Stimulated activated memory B cell treated with anti-CD40 and anti-IgM and Interleukin-4, amounts not matched to agents 10 μg/mL and 1 μg/mL and 100 μg/mL, for 72 hours (primary cell): ENCODE data around the gene WDR70.

Experiments
- ATAC-seq: fragments of 150-1000 bp; cut with Tn5 transposase; 2 replicates; pipeline ENCODE4 v1.10.0; 2021
- H3K27ac Mint-ChIP-seq: one replicate; pipeline ENCODE4 v1.8.0; 2022; ENCODE audit warnings: mild to moderate bottlenecking, mixed read lengths
- H3K27me3 Mint-ChIP-seq: one replicate; pipeline ENCODE4 v1.8.0; 2022; ENCODE audit warnings: mixed read lengths
- H3K36me3 Mint-ChIP-seq: one replicate; pipeline ENCODE4 v1.8.0; 2022; ENCODE audit warnings: mixed read lengths
- H3K4me1 Mint-ChIP-seq: one replicate; pipeline ENCODE4 v1.8.0; 2022; ENCODE audit warnings: mixed read lengths
- H3K4me3 Mint-ChIP-seq: one replicate; pipeline ENCODE4 v1.8.0; 2022; ENCODE audit warnings: mild to moderate bottlenecking, moderate library complexity, mixed read lengths
- H3K9me3 Mint-ChIP-seq: one replicate; pipeline ENCODE4 v1.8.0; 2022; ENCODE audit warnings: mixed read lengths

Gene WDR70

DNA sequence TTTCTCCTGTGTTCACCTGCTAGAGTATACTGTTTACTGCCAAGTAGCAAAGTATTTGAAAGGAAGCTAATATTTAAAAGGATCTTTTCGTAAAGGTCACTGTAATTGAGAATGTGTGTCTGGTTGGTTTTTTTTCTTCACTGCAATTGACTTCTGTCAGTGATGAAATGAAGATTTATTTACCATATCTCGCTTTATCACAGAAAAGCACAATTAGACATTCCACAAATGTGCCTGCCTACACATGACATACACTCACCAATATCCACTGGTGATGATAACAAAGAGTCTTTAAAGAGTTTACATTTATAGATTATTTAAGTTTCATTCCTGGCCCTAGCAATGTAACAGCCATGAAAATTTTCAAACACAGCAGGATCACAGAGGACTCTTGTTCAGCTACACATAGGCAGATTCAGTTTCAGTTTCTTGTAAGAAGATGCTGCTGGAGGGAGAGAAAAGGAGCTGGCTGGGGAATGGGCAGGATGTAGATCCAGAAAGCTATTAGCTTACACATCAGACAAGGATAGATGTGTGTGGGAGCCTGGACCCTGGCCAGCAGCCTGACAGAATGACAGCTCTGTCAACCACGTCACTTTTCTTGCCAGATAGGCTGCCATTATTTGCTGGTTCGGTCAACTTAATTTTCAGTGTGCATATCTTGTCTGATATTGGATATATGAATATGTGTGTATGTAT, 356.7 kb downstream of the WDR70 start:
- Mint-ChIP-seq H3K4me1 (no peaks in the 10 kb centered on the region), H3K4me3 (no peak overlapping the region), H3K27ac (no peak overlapping the region), H3K9me3 (no peaks in the 10 kb centered on the region), H3K27me3 (no peaks in the 10 kb centered on the region), H3K36me3 (peaks cover 39% of the 10 kb centered on the region)
- ATAC-seq: no peak

DNA sequence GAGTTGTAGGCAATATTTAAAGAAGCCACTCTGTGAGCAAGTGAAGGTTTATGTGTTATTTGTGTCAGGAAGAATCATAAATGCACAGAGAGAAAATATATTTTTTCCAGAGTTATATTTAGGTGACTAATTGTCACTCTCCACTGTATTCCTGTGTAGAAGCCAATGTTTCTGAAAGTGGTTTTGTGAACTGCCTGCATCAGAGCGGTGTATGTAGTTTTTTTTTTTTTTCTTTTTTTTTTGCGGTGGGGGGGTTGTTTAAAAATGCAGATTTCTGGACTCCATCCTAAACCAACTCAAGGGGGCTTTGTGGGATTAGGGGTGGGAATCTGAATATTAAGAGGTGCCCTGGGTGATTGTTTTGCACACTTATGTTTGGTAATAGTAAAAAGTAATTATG, 357.3 kb downstream of the WDR70 start:
- Mint-ChIP-seq H3K4me1 (no peaks in the 10 kb centered on the region), H3K9me3 (no peaks in the 10 kb centered on the region), H3K27ac (no peak overlapping the region), H3K27me3 (no peaks in the 10 kb centered on the region), H3K4me3 (no peak overlapping the region), H3K36me3 (peaks cover 37% of the 10 kb centered on the region)
- ATAC-seq: no peak

DNA sequence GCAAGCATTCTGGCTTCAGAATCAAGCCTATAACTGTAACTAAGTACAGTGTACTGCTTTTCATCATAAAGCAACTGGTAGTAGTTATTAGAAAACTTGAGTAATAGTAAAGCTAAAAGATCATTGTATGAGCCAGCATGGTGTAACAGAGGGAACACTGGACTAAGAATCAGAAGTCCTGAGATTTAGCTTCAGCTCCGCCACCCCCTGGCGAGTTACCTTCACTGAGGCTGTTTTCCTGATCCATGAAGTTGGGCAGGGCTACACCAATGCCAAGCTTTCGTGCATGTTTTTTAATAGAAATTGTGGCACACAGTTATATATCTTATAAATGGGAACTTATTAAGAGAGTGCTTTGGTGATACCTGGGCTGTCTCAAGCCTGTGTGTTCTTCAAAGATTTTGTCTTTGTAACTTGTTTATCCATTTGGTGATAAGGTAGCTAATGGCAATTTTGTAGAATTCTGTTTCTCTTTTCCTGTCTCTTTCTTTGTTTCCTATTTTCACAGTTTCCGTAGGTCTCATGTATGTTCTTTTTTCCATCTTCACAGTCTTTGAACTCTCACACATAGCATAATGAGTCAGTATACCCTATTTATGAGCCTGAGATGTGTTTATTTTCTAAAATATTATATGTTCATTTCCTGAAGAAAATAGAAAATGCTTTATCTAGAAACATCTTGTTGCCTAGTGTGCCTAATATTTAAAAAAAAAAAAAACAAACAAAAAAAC, 358.4 kb downstream of the WDR70 start:
- Mint-ChIP-seq H3K27me3 (no peaks in the 10 kb centered on the region), H3K4me3 (no peak overlapping the region), H3K9me3 (peaks cover 3% of the 10 kb centered on the region), H3K27ac (no peak overlapping the region), H3K4me1 (no peaks in the 10 kb centered on the region), H3K36me3 (peaks cover 48% of the 10 kb centered on the region)
- no peak for ATAC-seq

DNA sequence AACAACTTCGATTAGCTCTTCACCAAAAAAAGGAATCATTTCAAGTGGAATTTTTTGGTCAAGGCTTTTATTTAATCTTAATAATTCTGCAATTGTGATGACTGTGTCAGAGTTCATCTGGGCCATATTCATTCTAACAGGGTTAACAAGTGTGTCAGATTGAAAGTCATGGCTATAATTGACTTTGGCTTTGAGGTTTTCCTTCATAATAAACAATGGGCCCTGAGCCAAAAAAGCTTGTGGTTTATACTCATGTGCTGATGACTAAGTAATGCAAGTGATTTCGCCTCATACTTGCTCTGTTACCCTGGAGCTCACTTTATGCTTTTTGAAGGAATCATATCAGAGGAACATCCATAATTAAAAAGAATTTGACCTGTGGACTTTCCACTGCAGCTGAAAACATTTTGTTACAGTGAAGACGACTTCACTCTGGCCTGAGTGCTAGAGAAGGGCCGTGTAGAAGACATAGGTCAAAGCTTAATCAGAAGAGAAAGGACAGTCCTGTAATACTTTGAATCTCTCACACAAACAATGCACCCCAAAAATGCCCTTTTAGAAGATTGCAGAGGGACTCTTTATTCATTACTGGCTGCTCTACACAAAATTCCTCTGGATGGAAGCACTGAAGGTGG, 359.1 kb downstream of the WDR70 start:
- H3K27me3 Mint-ChIP-seq: no peaks in the 10 kb centered on the region
- no peak overlapping the region for H3K27ac Mint-ChIP-seq
- H3K36me3 Mint-ChIP-seq: peaks cover 53% of the 10 kb centered on the region
- no peak for ATAC-seq
- H3K9me3 Mint-ChIP-seq: peaks cover 3% of the 10 kb centered on the region
- H3K4me3 Mint-ChIP-seq: no peak overlapping the region
- H3K4me1 Mint-ChIP-seq: no peaks in the 10 kb centered on the region

DNA sequence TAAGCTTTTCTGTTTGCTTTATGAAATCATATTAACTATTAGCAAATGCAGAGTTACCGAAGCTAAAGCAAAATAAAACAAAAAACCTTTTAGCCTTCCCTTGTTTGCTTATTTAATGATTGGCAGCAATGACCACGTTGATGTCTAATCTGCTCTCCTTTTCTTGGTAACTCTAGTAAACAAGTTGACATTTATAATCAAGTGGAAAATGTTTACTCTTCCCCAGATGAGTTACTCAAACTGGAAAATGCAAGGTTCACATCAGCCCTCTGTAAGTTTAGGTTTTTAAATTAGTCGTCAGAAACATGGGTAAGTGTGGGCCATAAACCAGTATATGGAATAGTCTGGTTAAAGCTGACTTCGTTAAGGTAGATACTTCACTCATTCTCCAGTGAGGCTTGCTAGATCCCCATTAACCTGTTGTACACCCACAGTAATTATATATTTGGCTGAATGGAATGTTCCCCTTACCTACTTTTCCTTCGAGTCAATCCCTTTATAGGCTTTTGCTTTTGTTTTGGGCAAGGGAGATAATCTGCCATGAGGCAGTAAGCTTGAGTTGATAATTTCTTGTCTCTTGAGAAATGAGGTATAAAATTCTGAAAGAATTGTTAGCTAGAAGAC, 359.9 kb downstream of the WDR70 start:
- Mint-ChIP-seq H3K27ac (no peak overlapping the region), H3K36me3 (peaks cover 61% of the 10 kb centered on the region), H3K4me1 (no peaks in the 10 kb centered on the region), H3K4me3 (no peak overlapping the region), H3K9me3 (peaks cover 3% of the 10 kb centered on the region), H3K27me3 (no peaks in the 10 kb centered on the region)
- no peak for ATAC-seq

DNA sequence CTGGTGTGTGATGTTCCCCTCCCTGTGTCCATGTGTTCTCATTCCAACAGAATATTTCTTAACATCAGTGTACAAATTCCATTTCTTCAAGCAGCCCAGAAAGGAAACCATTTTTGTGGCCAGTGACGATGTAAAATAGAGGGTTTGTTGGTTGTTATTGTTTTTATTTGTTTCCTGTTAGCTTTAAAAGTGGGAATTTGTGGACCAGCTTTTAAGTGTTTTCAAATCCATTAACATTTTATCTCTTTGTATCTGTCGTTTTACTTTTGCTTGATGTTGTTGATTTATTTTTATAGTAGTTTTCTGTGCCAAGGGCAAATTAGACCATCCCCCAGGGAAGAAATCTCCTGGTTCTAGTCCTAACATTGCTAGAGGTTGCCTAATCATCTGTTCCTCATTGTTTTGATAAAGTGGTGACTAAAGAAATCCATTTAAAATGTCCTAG, 360.7 kb downstream of the WDR70 start:
- H3K4me3 Mint-ChIP-seq: no peak overlapping the region
- H3K36me3 Mint-ChIP-seq: peaks cover 63% of the 10 kb centered on the region
- H3K27me3 Mint-ChIP-seq: no peaks in the 10 kb centered on the region
- ATAC-seq: no peak
- H3K4me1 Mint-ChIP-seq: no peaks in the 10 kb centered on the region
- peaks cover 8% of the 10 kb centered on the region for H3K9me3 Mint-ChIP-seq
- H3K27ac Mint-ChIP-seq: no peak overlapping the region

DNA sequence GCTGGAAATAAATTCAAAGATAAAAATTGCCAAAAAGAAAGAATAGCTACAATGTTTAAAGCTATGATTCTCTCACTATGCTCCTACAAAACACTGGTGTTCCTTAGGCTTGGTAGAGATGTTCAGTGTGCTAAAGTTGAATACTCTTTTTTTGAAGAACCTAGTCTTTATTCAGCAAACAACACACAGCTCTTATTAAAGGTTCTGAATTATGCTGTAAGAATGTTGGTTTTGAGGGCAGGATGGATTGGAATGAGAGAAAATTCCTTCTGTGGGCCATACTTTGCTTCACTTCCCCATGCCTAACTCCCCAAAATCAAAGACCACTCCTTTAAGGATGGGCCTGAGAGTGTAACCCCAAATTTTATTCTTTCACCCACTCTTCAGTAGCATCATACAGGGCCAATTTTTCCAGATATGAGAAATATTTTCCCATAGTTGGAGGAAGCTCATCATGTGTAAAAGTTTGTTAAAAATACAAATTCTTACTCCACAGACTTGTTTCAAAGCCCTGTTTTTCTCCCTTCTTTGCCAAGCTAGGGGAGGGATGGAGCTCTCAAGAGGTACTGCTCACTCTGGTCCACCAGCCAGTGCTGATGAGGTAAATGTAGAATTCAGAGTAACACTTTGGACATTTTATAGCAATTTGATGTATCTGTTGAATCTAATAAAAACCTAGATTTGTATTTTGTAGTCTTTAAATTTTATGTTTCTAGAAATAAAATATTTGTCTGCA, 361.4 kb downstream of the WDR70 start:
- no peaks in the 10 kb centered on the region for H3K4me1 Mint-ChIP-seq
- H3K27me3 Mint-ChIP-seq: no peaks in the 10 kb centered on the region
- H3K36me3 Mint-ChIP-seq: peaks cover 68% of the 10 kb centered on the region
- H3K27ac Mint-ChIP-seq: no peak overlapping the region
- no peak for ATAC-seq
- H3K4me3 Mint-ChIP-seq: no peak overlapping the region
- peaks cover 11% of the 10 kb centered on the region for H3K9me3 Mint-ChIP-seq

DNA sequence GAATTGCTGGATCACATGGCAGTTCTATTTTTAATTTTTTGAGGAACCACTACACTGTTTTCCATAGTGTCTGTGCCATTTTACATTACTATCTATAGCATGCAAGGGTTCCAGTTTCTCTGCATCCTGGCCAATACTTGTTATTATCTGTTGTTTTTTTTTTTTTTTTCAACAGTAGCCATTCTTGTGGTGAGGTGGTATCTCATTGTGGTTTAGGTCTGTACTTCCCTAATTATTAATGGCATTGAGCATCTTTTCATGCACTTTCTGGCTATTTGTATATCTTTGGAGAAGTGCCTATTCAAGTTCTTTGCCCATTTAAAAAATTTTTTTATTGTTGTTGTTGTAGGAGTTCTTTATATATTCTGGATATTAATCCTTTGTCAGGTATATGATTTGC, 363.0 kb downstream of the WDR70 start:
- no peak overlapping the region for H3K4me3 Mint-ChIP-seq
- peaks cover 18% of the 10 kb centered on the region for H3K9me3 Mint-ChIP-seq
- no peaks in the 10 kb centered on the region for H3K4me1 Mint-ChIP-seq
- H3K27ac Mint-ChIP-seq: no peak overlapping the region
- no peaks in the 10 kb centered on the region for H3K27me3 Mint-ChIP-seq
- ATAC-seq: no peak
- H3K36me3 Mint-ChIP-seq: peaks cover 81% of the 10 kb centered on the region

DNA sequence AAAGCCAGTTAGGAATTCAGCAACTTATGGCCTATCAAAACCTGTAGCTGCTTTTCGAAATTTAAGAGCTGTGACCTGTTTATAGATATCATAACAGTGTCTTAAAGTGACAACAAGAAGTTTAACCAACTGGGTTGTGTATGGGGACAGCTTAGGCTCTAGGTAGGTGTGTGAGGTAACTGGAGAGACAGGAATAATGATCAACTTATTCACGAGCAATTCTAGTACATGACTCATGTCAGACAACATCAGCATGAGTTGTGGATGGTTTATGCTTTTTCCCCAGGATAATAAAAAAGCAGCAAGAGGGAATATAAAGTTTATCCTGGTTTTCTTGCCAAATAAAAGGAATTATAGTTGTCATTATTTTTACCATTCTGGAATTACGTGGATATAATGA, 372.1 kb downstream of the WDR70 start:
- H3K4me1 Mint-ChIP-seq: no peaks in the 10 kb centered on the region
- no peak for ATAC-seq
- H3K27ac Mint-ChIP-seq: no peak overlapping the region
- H3K27me3 Mint-ChIP-seq: no peaks in the 10 kb centered on the region
- H3K4me3 Mint-ChIP-seq: no peak overlapping the region
- H3K36me3 Mint-ChIP-seq: peaks cover 82% of the 10 kb centered on the region
- H3K9me3 Mint-ChIP-seq: peaks cover 11% of the 10 kb centered on the region

DNA sequence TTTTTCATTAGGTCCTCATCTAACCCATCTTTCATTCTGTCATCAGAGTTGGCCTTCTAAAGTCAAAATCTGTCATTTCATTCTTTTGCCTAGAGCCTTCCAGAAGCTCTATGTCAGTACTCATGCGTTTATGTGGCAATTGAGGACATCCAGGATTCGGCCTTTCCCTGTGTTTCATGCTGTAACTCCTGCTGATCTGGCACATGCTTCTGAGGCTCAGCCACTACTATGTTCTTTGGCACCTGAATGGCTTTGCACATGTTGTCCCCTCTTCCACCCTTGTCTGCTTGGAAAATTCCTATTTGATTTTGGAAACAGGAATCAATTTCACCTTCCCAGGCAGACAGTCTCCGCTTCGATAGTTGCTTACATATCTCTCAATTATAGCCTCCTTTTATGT, 375.9 kb downstream of the WDR70 start:
- ATAC-seq: no peak
- Mint-ChIP-seq H3K9me3 (peaks cover 6% of the 10 kb centered on the region), H3K27ac (no peak overlapping the region), H3K4me3 (no peak overlapping the region), H3K27me3 (no peaks in the 10 kb centered on the region), H3K4me1 (no peaks in the 10 kb centered on the region), H3K36me3 (peaks cover 54% of the 10 kb centered on the region)

DNA sequence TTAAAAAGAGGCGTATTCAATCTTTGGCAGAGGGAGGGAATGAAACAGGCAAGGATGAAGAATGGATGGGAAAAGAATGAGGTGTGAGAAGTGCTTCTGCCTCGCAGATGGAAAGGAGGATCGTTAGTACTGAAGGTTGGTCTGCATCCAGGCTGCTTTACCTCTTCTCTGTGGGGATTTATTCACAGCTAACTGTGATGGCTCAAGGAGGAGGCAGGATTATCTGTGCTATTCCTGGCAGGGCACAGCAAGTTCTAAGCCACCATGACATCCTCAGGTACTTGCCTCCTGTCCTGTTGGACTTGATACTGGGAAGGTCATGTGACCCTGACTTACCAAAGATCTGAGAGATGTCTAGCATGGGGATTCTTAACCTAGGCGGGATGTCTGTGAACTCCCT, 376.5 kb downstream of the WDR70 start:
- H3K27me3 Mint-ChIP-seq: no peaks in the 10 kb centered on the region
- peaks cover 52% of the 10 kb centered on the region for H3K36me3 Mint-ChIP-seq
- H3K9me3 Mint-ChIP-seq: peaks cover 6% of the 10 kb centered on the region
- no peak overlapping the region for H3K4me3 Mint-ChIP-seq
- H3K4me1 Mint-ChIP-seq: no peaks in the 10 kb centered on the region
- no peak for ATAC-seq
- H3K27ac Mint-ChIP-seq: no peak overlapping the region

DNA sequence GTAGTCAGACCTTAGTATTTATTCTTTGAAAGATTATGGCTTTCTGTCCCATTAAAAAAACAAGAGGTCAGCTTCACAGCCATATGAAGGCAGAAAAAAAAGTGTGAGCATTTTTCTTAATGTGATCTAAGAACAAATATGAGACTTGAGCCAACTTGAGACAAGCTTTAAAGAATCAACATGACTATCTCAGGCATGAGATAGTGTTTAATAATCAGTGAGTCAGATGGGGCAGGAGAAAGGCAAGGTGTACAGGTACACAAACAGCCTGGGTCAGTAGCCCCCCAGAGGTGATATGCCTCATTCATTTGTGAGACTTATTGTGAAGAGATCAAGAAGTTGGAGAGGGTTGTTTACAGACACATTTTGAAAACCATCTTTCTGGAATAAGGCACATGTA, 377.1 kb downstream of the WDR70 start:
- Mint-ChIP-seq H3K4me1 (no peaks in the 10 kb centered on the region), H3K36me3 (peaks cover 45% of the 10 kb centered on the region), H3K4me3 (no peak overlapping the region), H3K27ac (no peak overlapping the region), H3K9me3 (peaks cover 6% of the 10 kb centered on the region), H3K27me3 (no peaks in the 10 kb centered on the region)
- ATAC-seq: no peak

DNA sequence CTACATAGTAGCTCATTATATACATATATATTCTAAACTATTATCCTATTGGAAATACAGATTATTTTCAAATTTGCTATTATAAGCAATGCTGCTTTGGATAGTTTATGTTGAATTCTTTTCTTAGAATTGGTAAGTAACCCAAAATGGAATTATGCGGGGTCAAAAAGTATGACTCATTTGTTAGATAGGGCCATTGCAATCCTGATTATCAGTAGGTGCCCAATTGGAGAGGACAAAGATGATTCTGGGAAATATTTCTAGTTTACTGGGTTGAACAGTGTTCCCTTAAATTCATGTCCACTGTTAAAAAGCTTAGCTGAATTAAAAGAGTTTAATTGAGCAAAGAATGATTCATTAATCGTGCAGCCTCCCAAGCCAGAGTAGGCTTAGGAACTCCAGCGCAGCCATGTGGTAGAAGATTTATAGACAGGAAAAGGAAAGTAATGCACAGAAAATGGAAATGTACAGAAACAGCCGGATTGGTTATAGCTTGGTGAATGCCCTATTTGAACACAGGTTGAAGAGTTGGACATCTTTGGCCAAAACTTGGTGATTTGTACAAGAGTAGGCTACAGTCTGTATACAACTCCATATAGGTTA, 379.0 kb downstream of the WDR70 start:
- H3K27me3 Mint-ChIP-seq: no peaks in the 10 kb centered on the region
- H3K4me3 Mint-ChIP-seq: no peak overlapping the region
- peaks cover 6% of the 10 kb centered on the region for H3K4me1 Mint-ChIP-seq
- peaks cover 6% of the 10 kb centered on the region for H3K9me3 Mint-ChIP-seq
- ATAC-seq: no peak
- no peak overlapping the region for H3K27ac Mint-ChIP-seq
- peaks cover 33% of the 10 kb centered on the region for H3K36me3 Mint-ChIP-seq

DNA sequence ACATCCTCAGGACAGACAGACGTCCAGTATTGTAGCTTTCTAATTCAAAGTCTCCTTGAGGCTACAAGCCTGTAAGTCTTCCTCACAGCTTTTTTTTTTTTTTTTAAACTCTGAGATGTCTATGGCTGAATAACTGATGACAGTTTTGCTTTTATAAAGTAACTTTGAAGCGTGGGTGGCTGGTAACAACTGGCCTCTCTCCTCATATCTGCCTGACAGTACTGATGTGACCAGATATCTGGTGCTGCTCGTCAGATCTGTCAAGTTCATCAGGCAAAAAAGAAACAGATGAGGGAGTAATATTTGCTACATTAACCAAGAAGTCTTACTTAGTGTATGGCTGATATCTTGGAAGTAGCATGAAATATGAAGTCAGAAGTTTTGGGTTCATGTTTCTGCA, 388.1 kb downstream of the WDR70 start:
- ATAC-seq: no peak
- Mint-ChIP-seq H3K36me3 (no peaks in the 10 kb centered on the region), H3K27ac (no peak overlapping the region), H3K4me1 (peaks cover 5% of the 10 kb centered on the region), H3K27me3 (no peaks in the 10 kb centered on the region), H3K9me3 (no peaks in the 10 kb centered on the region), H3K4me3 (no peak overlapping the region)

DNA sequence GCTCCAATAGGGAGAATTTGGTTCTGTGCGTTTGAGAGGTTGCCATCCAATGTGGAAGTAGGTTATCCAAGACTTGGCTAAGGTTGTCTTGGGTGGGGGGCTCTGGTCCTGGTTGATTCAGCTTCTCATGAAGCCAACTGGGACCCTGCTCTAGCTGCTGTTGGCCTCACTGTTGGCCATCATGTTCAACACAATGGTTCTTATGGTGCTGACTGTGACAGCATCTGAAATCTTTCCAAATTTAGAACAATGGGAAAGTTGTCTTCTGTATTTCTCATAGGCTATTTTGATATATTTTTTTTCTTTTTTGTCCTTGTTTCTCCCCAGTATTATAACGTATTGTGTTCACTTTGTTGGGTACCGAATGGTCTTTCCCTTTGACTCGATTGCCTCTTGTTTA, 388.8 kb downstream of the WDR70 start:
- no peak overlapping the region for H3K4me3 Mint-ChIP-seq
- H3K9me3 Mint-ChIP-seq: no peaks in the 10 kb centered on the region
- no peaks in the 10 kb centered on the region for H3K36me3 Mint-ChIP-seq
- no peaks in the 10 kb centered on the region for H3K4me1 Mint-ChIP-seq
- no peaks in the 10 kb centered on the region for H3K27me3 Mint-ChIP-seq
- no peak overlapping the region for H3K27ac Mint-ChIP-seq
- ATAC-seq: no peak
